ENCODE measurements around the gene GRB10.

The GRB10 gene

DNA sequence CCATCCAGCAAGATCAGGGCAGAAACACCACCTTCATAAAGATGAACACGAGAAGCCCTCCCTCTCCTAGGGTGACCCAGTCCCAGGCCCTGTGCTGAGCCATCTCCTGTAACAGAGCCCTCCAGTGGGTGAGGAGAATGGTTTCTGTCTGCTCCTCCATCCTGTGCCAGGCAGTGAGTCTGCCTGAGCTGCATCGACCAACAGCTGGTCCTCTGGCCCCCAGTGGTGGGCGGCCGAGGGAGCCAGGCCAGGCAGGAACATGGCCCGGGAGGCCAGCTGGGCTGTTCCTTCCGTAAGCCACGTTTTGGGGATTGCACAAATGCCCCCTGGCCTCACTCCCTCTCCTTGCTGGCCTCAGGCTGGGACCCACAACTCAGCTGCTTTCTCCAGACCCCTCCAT, 73.5 kb downstream of the GRB10 start:
- Histone ChIP-seq H3K9me3 (ENCODE audit: control insufficient read depth, low read length) (no peaks in the 10 kb centered on the region), H3K36me3 (ENCODE audit: control insufficient read depth, insufficient read depth, low read length) (no peaks in the 10 kb centered on the region), H3K9ac (no peak overlapping the region), H3K79me2 (no peaks in the 10 kb centered on the region), H3K27ac (no peak overlapping the region), H3K4me3 (ENCODE audit: low read depth, low read length) (no peak overlapping the region), H3K4me1 (peaks cover 15% of the 10 kb centered on the region), H2AFZ (no peak overlapping the region), H3K27me3 (ENCODE audit: control insufficient read depth, insufficient read depth, low read length) (no peaks in the 10 kb centered on the region), H3K4me2 (ENCODE audit: low read length) (no peak overlapping the region)
- TF ChIP-seq, protein P1, sequence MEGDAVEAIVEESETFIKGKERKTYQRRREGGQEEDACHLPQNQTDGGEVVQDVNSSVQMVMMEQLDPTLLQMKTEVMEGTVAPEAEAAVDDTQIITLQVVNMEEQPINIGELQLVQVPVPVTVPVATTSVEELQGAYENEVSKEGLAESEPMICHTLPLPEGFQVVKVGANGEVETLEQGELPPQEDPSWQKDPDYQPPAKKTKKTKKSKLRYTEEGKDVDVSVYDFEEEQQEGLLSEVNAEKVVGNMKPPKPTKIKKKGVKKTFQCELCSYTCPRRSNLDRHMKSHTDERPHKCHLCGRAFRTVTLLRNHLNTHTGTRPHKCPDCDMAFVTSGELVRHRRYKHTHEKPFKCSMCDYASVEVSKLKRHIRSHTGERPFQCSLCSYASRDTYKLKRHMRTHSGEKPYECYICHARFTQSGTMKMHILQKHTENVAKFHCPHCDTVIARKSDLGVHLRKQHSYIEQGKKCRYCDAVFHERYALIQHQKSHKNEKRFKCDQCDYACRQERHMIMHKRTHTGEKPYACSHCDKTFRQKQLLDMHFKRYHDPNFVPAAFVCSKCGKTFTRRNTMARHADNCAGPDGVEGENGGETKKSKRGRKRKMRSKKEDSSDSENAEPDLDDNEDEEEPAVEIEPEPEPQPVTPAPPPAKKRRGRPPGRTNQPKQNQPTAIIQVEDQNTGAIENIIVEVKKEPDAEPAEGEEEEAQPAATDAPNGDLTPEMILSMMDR (IDR thresholded peaks at IDR 0.05): no peak

- H3K27ac ChIP-seq: peak overlapping the region; percentile 39
Observed at GRCh38 chr7:50707236-50708006, 75.3 kb downstream of the GRB10 start.

GRCh38 chr7:50706469-50706937, 76.2 kb downstream of the GRB10 start:
- peak overlapping the region; percentile 39 for H3K27ac ChIP-seq
- H3K4me1 ChIP-seq: peaks cover 15% of the 10 kb centered on the region

More at GRCh38 chr7:50707236-50708006, 75.3 kb downstream of the GRB10 start:
- H3K79me2 ChIP-seq: no peaks in the 10 kb centered on the region
- no peak overlapping the region for H2AFZ ChIP-seq
- H3K27me3 ChIP-seq (ENCODE audit: control insufficient read depth, insufficient read depth, low read length): no peaks in the 10 kb centered on the region
- H3K9ac ChIP-seq: no peak overlapping the region
- no peaks in the 10 kb centered on the region for H3K9me3 ChIP-seq (ENCODE audit: control insufficient read depth, low read length)
- H3K36me3 ChIP-seq (ENCODE audit: control insufficient read depth, insufficient read depth, low read length): no peaks in the 10 kb centered on the region
- TF ChIP-seq, protein P1 (IDR thresholded peaks at IDR 0.05): no peak
- no peak overlapping the region for H3K4me3 ChIP-seq (ENCODE audit: low read depth, low read length)
- H3K4me2 ChIP-seq (ENCODE audit: low read length): no peak overlapping the region
- peaks cover 15% of the 10 kb centered on the region for H3K4me1 ChIP-seq

GRCh38 chr7:50704844-50705243, 77.9 kb downstream of the GRB10 start:
- no peaks in the 10 kb centered on the region for H3K79me2 ChIP-seq
- H3K4me2 ChIP-seq (ENCODE audit: low read length): no peak overlapping the region
- H3K9ac ChIP-seq: no peak overlapping the region
- no peak overlapping the region for H3K27ac ChIP-seq
- TF ChIP-seq, protein P1 (IDR thresholded peaks at IDR 0.05): no peak
- no peak overlapping the region for H2AFZ ChIP-seq
- no peak overlapping the region for H3K4me3 ChIP-seq (ENCODE audit: low read depth, low read length)
- no peaks in the 10 kb centered on the region for H3K27me3 ChIP-seq (ENCODE audit: control insufficient read depth, insufficient read depth, low read length)
- H3K36me3 ChIP-seq (ENCODE audit: control insufficient read depth, insufficient read depth, low read length): no peaks in the 10 kb centered on the region
- H3K4me1 ChIP-seq: peaks cover 15% of the 10 kb centered on the region
- H3K9me3 ChIP-seq (ENCODE audit: control insufficient read depth, low read length): no peaks in the 10 kb centered on the region

More at GRCh38 chr7:50706469-50706937, 76.2 kb downstream of the GRB10 start:
- Histone ChIP-seq H3K9me3 (ENCODE audit: control insufficient read depth, low read length) (no peaks in the 10 kb centered on the region), H3K79me2 (no peaks in the 10 kb centered on the region), H3K27me3 (ENCODE audit: control insufficient read depth, insufficient read depth, low read length) (no peaks in the 10 kb centered on the region), H3K4me2 (ENCODE audit: low read length) (no peak overlapping the region), H3K9ac (no peak overlapping the region), H2AFZ (peak overlapping the region; percentile 30), H3K4me3 (ENCODE audit: low read depth, low read length) (no peak overlapping the region), H3K36me3 (ENCODE audit: control insufficient read depth, insufficient read depth, low read length) (no peaks in the 10 kb centered on the region)
- TF ChIP-seq, protein P1 (IDR thresholded peaks at IDR 0.05): no peak

GRCh38 chr7:50703654-50704053, 79.0 kb downstream of the GRB10 start:
- H3K9me3 ChIP-seq (ENCODE audit: control insufficient read depth, low read length): no peaks in the 10 kb centered on the region
- no peaks in the 10 kb centered on the region for H3K36me3 ChIP-seq (ENCODE audit: control insufficient read depth, insufficient read depth, low read length)
- peaks cover 15% of the 10 kb centered on the region for H3K4me1 ChIP-seq
- H2AFZ ChIP-seq: no peak overlapping the region
- no peak overlapping the region for H3K4me3 ChIP-seq (ENCODE audit: low read depth, low read length)
- H3K79me2 ChIP-seq: no peaks in the 10 kb centered on the region
- no peaks in the 10 kb centered on the region for H3K27me3 ChIP-seq (ENCODE audit: control insufficient read depth, insufficient read depth, low read length)
- H3K27ac ChIP-seq: no peak overlapping the region
- no peak overlapping the region for H3K4me2 ChIP-seq (ENCODE audit: low read length)
- TF ChIP-seq, protein P1 (IDR thresholded peaks at IDR 0.05): no peak
- no peak overlapping the region for H3K9ac ChIP-seq
